Measurements from ENCODE around the gene C11orf42. TPM values are rescaled to one million over a fixed set of nuclear protein-coding genes. Genes with fewer than 3 reads are reported as not detected.

C11orf42 gene, protein sequence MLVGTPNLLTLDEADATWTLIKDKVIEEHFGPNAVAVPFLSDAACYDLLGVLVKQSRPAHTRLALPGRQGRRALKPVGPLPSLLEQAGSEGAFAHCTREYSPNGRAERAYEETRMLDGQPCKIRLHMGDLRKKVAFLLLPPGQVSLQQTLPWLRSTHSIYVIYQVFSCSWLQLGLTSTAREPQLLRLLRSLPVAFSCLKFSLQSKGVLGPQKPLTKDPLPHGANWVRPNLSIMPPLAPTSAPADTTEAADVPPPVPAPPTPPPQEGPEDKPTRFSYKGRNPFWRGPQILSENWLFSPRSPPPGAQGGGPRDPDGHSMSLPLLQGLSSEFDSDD
- total RNA-seq (2022; extraction: Qiagen RNA extraction), result not detected in 5 replicates

DNA sequence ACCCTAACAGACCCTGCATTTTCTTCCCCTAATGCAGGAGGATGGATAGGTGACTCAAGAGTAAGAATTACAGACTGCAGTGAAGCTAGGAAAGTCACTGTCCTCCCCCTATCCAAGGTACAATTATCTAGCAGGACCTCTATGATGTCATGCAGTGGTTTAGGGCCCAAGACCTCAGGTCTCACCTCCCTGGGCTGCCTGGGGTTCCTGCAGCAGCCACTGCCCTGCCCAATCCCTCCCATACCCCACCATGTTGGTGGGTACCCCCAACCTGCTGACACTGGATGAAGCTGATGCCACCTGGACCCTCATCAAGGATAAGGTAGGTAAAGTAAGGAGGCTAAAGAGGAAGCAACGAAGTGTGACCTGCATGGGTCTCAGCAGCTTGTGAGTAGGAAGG is at the start of gene C11orf42:
TSS of gene C11orf42 (plus strand) at position 192 of the 400 bp plus-strand sequence. CDS start at position 251, 59 bp downstream.

DNA sequence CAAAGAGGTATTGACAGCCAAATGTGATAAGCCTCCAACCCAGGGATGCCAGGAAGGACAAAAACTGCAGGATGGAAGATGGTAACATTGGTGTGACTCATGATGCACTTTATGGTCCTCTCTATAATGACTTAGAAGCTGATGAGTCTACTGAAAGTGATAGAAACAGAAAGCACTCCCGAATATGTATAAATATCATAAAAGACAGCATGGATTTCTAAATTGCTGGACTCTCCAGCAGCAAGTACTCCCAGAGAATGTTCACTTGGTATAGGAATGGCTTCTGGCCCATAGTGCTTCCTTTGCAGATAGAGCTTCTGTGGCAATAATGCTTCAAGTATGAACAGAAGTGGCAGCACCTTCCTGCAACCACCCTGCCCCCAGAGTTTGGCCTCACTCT is 35.1 kb upstream of the C11orf42 start, which contains the start of gene OR52B2:
TSS of gene OR52B2 (minus strand) at position 101 of the 400 bp plus-strand sequence. CDS start at position 101, 0 bp downstream.

DNA sequence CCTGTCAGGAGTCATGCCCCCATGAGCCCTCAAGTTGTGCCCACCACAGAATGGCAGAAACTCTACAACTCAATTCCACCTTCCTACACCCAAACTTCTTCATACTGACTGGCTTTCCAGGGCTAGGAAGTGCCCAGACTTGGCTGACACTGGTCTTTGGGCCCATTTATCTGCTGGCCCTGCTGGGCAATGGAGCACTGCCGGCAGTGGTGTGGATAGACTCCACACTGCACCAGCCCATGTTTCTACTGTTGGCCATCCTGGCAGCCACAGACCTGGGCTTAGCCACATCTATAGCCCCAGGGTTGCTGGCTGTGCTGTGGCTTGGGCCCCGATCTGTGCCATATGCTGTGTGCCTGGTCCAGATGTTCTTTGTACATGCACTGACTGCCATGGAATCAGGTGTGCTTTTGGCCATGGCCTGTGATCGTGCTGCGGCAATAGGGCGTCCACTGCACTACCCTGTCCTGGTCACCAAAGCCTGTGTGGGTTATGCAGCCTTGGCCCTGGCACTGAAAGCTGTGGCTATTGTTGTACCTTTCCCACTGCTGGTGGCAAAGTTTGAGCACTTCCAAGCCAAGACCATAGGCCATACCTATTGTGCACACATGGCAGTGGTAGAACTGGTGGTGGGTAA is 6.1 kb upstream of the C11orf42 start, which contains the start of gene OR52W1:
TSS of gene OR52W1 (plus strand) at position 51 of the 637 bp plus-strand sequence. CDS start at position 51, 0 bp downstream.

DNA sequence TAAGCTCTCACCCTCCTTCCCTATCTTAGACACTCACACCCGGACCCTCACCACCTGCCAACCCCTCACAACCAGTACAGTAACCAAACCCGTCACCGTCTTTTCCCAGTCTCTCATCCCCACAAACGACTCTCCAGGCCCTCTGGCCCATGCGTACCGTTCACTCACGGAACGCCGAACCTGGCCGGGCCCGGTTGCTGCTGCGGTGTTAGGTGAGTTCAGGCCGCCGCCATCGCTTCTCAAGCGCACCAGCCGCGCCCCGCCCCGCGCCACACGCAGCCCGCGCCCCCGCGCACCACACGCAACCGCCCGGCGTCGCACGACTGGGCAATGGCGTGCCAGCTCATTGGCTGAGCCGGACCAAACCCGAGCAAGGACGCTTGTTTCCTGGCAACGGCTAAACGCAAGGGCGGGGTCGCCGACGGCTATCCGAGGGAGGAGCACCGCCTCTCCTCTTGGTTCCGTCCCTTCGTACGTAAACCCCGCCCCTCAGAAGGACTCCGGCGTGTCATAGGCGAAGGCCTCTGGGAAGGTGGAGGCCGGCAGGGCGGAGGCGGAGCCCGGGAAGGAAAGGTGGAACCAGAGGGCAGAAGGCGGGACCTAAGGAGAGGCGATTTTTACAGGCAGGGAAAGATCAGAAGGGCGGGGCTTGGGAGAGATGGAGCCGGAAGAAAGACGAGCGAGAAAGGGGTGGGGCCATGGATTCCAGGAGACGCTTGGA is 29.2 kb downstream of the C11orf42 start, which contains the start of gene FHIP1B:
TSS of gene FHIP1B (minus strand) at position 250 of the 721 bp plus-strand sequence. CDS start 10,120 bp downstream, outside the sequence.

DNA sequence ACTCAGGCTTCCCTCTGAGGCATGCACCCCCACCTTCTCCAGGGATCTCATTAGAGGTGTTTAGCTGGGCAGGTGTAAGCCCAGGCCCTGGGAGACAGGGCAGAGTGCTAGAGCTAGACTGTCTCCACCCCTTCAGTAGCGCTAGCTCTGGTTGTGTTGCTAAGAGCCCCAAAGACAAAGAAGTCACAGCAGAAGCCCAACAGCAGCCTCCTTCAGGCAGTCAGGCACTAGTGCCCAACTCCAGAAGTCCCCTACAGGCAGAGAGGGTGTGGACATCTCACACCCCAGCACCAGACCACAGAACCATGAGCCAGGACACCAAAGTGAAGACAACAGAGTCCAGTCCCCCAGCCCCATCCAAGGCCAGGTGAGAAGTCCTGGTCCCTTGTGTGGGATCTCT is 33.5 kb downstream of the C11orf42 start, which contains the start of gene CNGA4:
TSS of gene CNGA4 (plus strand) at position 188 of the 400 bp plus-strand sequence. CDS start at position 306, 118 bp downstream.

Other genes starting within 250 kb of the C11orf42 start
- gene OR56A5, start 237.1 kb upstream of the C11orf42 start, total RNA-seq (2022; extraction: Qiagen RNA extraction), result not detected in 5 replicates
- not detected in 5 replicates for gene OR52L1, start 218.6 kb upstream of the C11orf42 start, total RNA-seq (2022; extraction: Qiagen RNA extraction)
- not detected in 5 replicates for gene OR56A4, start 198.6 kb upstream of the C11orf42 start, total RNA-seq (2022; extraction: Qiagen RNA extraction)
- gene OR56A1, start 174.8 kb upstream of the C11orf42 start, total RNA-seq (2022; extraction: Qiagen RNA extraction), result not detected in 5 replicates
- not detected in 5 replicates for gene OR56B4, start 97.9 kb upstream of the C11orf42 start, total RNA-seq (2022; extraction: Qiagen RNA extraction)
- gene OR52B2, start 35.2 kb upstream of the C11orf42 start, total RNA-seq (2022; extraction: Qiagen RNA extraction), result not detected in 5 replicates
- gene OR52W1, start 6.3 kb upstream of the C11orf42 start, total RNA-seq (2022; extraction: Qiagen RNA extraction), result not detected in 5 replicates
- 11.6 to 19.5 TPM (median 16.9 TPM) in 5 replicates for gene FHIP1B, start 29.1 kb downstream of the C11orf42 start, total RNA-seq (2022; extraction: Qiagen RNA extraction)
- 0.03 to 0.08 TPM (median 0.06 TPM) in 3 of 5 replicates, not detected in the others for gene CNGA4, start 33.5 kb downstream of the C11orf42 start, total RNA-seq (2022; extraction: Qiagen RNA extraction)
- not detected in 5 replicates for gene CCKBR, start 54.3 kb downstream of the C11orf42 start, total RNA-seq (2022; extraction: Qiagen RNA extraction)
- gene CAVIN3, start 114.9 kb downstream of the C11orf42 start, total RNA-seq (2022; extraction: Qiagen RNA extraction), result 25.5 to 34.4 TPM (median 26.7 TPM) in 5 replicates
- gene SMPD1, start 184.9 kb downstream of the C11orf42 start, total RNA-seq (2022; extraction: Qiagen RNA extraction), result 8.9 to 11.8 TPM (median 10.5 TPM) in 5 replicates
- 17.8 to 20.8 TPM (median 19.5 TPM) in 5 replicates for gene APBB1, start 213.5 kb downstream of the C11orf42 start, total RNA-seq (2022; extraction: Qiagen RNA extraction)
- 0.41 to 0.71 TPM (median 0.53 TPM) in 5 replicates for gene HPX, start 235.4 kb downstream of the C11orf42 start, total RNA-seq (2022; extraction: Qiagen RNA extraction)

Measured in A549 treated with AZD2906 at 1 μM for 4 hours (cell line).